Measurements from ENCODE around the gene RBMS1. TPM values are rescaled to one million over a fixed set of nuclear protein-coding genes. Genes with fewer than 3 reads are reported as not detected.
A peak's percentile ranks its signal among the peaks of the same experiment; 100 is the strongest.
"Not testable (repeated sequence)": the region's sequence is repeated elsewhere in the genome, so short reads cannot be mapped to it uniquely, and the experiment has no call there.

RBMS1 gene
- total RNA-seq, 1 experiment from 2014 or later = 77.5 TPM

- no peaks in the 10 kb centered on the region for H3K9me3 Mint-ChIP-seq
- peaks cover 2% of the 10 kb centered on the region for H4K20me1 ChIP-seq (ENCODE audit: control insufficient read depth, insufficient read depth, insufficient read length)
These were observed 125.7 kb downstream of the RBMS1 start for GRCh38 chr2:160367887-160368286.

GRCh38 chr2:160367139-160367538 is 126.5 kb downstream of the RBMS1 start:
- not testable (repeated sequence) for H4K20me1 ChIP-seq (ENCODE audit: control insufficient read depth, insufficient read depth, insufficient read length); H3K14ac ChIP-seq (ENCODE audit: insufficient read depth, low read length); H3K23ac ChIP-seq (ENCODE audit: insufficient read length, low read depth, low read length); H3K79me1 ChIP-seq (ENCODE audit: insufficient read depth, low read depth, low read length, poor library complexity, severe bottlenecking); H3K4me2 ChIP-seq (ENCODE audit: insufficient read depth, insufficient read length, low read length); H3T11ph ChIP-seq (ENCODE audit: low read length); H2AK5ac ChIP-seq (ENCODE audit: insufficient read length, low read length); H2BK120ac ChIP-seq (ENCODE audit: low read depth, low read length, poor library complexity, severe bottlenecking); H4K91ac ChIP-seq (ENCODE audit: insufficient read length, low read depth, low read length); H3K56ac ChIP-seq (ENCODE audit: insufficient read length, low read depth, low read length); H3K4me3 Mint-ChIP-seq; H3K9me3 ChIP-seq (ENCODE audit: control insufficient read depth, low read depth, low read length); DNase-seq; H3K9me3 Mint-ChIP-seq; H4K8ac ChIP-seq (replicated peaks; ENCODE audit: insufficient read length, low read depth, low read length); H2AFZ ChIP-seq (ENCODE audit: low read length); H3K27ac ChIP-seq (ENCODE audit: insufficient read length, low read depth, low read length); H2BK5ac ChIP-seq (ENCODE audit: insufficient read length, low read length); H3K18ac ChIP-seq (ENCODE audit: insufficient read length, low read depth, low read length); H3K9ac ChIP-seq (ENCODE audit: extremely low read depth, insufficient read length, low read length); H3K23me2 ChIP-seq (ENCODE audit: insufficient read length, low read depth, low read length, poor library complexity, severe bottlenecking); H2BK12ac ChIP-seq (ENCODE audit: insufficient read length, low read depth, low read length); H3K27ac Mint-ChIP-seq; H3K27me3 Mint-ChIP-seq (ENCODE audit: low read depth); H4K5ac ChIP-seq (ENCODE audit: insufficient read length, low read depth, low read length); H2BK20ac ChIP-seq (ENCODE audit: low read depth, low read length, poor library complexity, severe bottlenecking); H3K79me2 ChIP-seq (ENCODE audit: insufficient read depth, low read length); H3K4me1 ChIP-seq (ENCODE audit: insufficient read depth, low read length); H3K4ac ChIP-seq (ENCODE audit: low read depth, low read length); H2BK15ac ChIP-seq (ENCODE audit: low read depth, low read length); H3K27me3 ChIP-seq (ENCODE audit: insufficient read depth, low read length)
- peaks cover 0 to 15% (median 9%) of the 10 kb centered on the region in 3 experiments; a peak in 5 of 7 replicates for H3K36me3 Mint-ChIP-seq (ENCODE audit: insufficient read depth in 1 of 3, low read depth in 3 of 3)
- peaks cover 59 to 67% of the 10 kb centered on the region in 2 experiments for H3K4me1 Mint-ChIP-seq
- WGBS (ENCODE audit: extremely low coverage, insufficient read length, low lambda C conversion rate) = no CpG with 5 or more reads among the region's 4 CpGs

More at GRCh38 chr2:160367887-160368286, 125.7 kb downstream of the RBMS1 start:
- H2BK5ac ChIP-seq (ENCODE audit: insufficient read length, low read length) = no peak overlapping the region
- Mint-ChIP-seq H3K4me1 (peaks cover 62 to 74% of the 10 kb centered on the region in 2 experiments), H3K36me3 (ENCODE audit: insufficient read depth in 1 of 3, low read depth in 3 of 3) (peaks cover 0 to 14% (median 9%) of the 10 kb centered on the region in 3 experiments; a peak in 5 of 7 replicates), H3K27ac (peak overlapping the region; percentile 15 to 73 (median 27); a peak in 5 of 7 replicates), H3K27me3 (ENCODE audit: low read depth) (no peaks in the 10 kb centered on the region), H3K4me3 (no peak overlapping the region)
- no peak overlapping the region for H4K5ac ChIP-seq (ENCODE audit: insufficient read length, low read depth, low read length)
- no peak overlapping the region for H3K27ac ChIP-seq (ENCODE audit: insufficient read length, low read depth, low read length)
- H3T11ph ChIP-seq (ENCODE audit: low read length) = no peak overlapping the region
- H2BK120ac ChIP-seq (ENCODE audit: low read depth, low read length, poor library complexity, severe bottlenecking) = no peak overlapping the region
- H3K79me2 ChIP-seq (ENCODE audit: insufficient read depth, low read length) = peaks cover 4% of the 10 kb centered on the region; the same call in 1 of the 2 replicates
- H3K4me1 ChIP-seq (ENCODE audit: insufficient read depth, low read length) = no peaks in the 10 kb centered on the region; the same call in 1 of the 2 replicates
- no CpG with 5 or more reads among the region's 7 CpGs for WGBS (ENCODE audit: extremely low coverage, insufficient read length, low lambda C conversion rate)
- no peak overlapping the region for H3K23ac ChIP-seq (ENCODE audit: insufficient read length, low read depth, low read length)
- H2BK15ac ChIP-seq (ENCODE audit: low read depth, low read length) = no peak overlapping the region
- H2BK20ac ChIP-seq (ENCODE audit: low read depth, low read length, poor library complexity, severe bottlenecking) = no peak overlapping the region
- no peak overlapping the region for H4K91ac ChIP-seq (ENCODE audit: insufficient read length, low read depth, low read length)
- H2BK12ac ChIP-seq (ENCODE audit: insufficient read length, low read depth, low read length) = no peak overlapping the region
- no peak overlapping the region for H3K14ac ChIP-seq (ENCODE audit: insufficient read depth, low read length)
- no peak overlapping the region for H4K8ac ChIP-seq (replicated peaks; ENCODE audit: insufficient read length, low read depth, low read length)
- no peaks in the 10 kb centered on the region for H3K27me3 ChIP-seq (ENCODE audit: insufficient read depth, low read length)
- H3K18ac ChIP-seq (ENCODE audit: insufficient read length, low read depth, low read length) = no peak overlapping the region
- H3K56ac ChIP-seq (ENCODE audit: insufficient read length, low read depth, low read length) = no peak overlapping the region
- H3K23me2 ChIP-seq (ENCODE audit: insufficient read length, low read depth, low read length, poor library complexity, severe bottlenecking) = no peaks in the 10 kb centered on the region
- DNase-seq = no peak
- H3K4ac ChIP-seq (ENCODE audit: low read depth, low read length) = no peak overlapping the region
- H2AFZ ChIP-seq (ENCODE audit: low read length) = no peak overlapping the region
- no peak for TF ChIP-seq CTCF (conservative IDR thresholded peaks at IDR 0.05)
- H3K4me2 ChIP-seq (ENCODE audit: insufficient read depth, insufficient read length, low read length) = no peak overlapping the region
- no peak overlapping the region for H2AK5ac ChIP-seq (ENCODE audit: insufficient read length, low read length)
- no peaks in the 10 kb centered on the region for H3K9me3 ChIP-seq (ENCODE audit: control insufficient read depth, low read depth, low read length)
- H3K9ac ChIP-seq (ENCODE audit: extremely low read depth, insufficient read length, low read length) = no peak overlapping the region
- no peaks in the 10 kb centered on the region for H3K79me1 ChIP-seq (ENCODE audit: insufficient read depth, low read depth, low read length, poor library complexity, severe bottlenecking)

Measured in H9 (cell line).